Non-pigmented ciliary epithelial cell (primary cell): ENCODE measurements around the gene KCP.
"Not testable (repeated sequence)": the region's sequence is repeated elsewhere in the genome, so short reads cannot be mapped to it uniquely, and the experiment has no call there.

Experiments
- DNase-seq: peaks from one replicate; pipeline ENCODE4 v3.0.0-alpha.2; 2010; ENCODE audit warnings: low read depth

KCP gene

DNA sequence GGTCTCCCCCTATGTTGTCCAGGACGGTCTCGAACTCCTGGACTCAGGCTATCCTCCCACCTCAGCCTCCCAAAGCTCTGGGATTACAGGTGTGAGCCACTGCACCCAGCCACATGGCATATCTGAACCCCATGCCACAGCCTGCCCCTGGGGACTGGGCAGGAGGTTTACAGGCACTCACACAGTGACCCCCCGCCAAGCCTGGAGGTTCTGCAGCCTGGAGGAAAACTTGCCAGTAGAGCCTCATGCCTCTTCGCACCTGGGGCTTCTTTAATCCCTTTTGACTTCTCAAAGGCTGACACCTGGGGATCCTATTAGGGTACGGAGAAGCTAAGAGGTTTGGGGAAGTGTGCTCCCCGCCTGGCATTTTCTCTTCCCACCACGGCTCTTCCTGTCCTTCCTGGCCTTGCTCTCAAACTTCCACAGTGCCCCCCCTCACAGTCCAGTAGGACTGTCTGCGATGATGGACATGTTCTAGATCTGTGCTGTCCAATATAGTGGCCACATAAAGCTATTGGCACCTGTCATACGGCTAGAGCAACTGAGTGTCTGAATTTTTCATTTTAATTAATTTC is 11.4 kb upstream of the KCP start:
- no peak for DNase-seq

DNA sequence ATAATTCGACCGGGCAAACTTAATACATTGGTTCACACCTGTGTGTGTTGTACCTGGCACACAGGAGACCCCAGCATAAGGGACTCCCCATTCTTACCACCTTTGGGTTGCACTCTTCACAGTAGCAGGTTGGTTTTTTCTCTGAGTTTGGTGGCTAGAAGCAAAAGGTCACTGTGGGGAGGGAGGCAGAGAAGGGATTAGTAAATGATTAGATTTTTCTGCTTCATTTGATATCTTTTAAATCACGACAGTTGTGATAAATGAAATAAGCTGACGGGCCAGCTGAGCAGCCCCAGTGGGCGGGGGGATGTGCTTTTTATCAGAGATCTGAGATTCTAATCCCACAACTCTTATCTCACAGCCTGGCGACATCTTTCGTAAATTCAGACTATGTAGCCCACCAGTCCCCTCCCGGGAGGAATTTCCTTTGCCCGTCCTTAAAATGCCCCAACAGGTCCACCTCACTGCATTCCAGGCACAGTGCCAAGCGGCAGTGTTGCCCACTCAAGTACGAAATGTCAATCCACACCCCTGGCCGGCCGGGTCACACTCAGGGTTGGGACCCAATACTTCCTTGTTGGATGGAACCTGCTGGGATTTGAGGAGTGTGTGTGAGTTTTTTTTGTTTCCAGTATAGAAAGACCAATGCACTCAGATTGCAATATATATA is 10.5 kb upstream of the KCP start:
- no peak for DNase-seq

DNA sequence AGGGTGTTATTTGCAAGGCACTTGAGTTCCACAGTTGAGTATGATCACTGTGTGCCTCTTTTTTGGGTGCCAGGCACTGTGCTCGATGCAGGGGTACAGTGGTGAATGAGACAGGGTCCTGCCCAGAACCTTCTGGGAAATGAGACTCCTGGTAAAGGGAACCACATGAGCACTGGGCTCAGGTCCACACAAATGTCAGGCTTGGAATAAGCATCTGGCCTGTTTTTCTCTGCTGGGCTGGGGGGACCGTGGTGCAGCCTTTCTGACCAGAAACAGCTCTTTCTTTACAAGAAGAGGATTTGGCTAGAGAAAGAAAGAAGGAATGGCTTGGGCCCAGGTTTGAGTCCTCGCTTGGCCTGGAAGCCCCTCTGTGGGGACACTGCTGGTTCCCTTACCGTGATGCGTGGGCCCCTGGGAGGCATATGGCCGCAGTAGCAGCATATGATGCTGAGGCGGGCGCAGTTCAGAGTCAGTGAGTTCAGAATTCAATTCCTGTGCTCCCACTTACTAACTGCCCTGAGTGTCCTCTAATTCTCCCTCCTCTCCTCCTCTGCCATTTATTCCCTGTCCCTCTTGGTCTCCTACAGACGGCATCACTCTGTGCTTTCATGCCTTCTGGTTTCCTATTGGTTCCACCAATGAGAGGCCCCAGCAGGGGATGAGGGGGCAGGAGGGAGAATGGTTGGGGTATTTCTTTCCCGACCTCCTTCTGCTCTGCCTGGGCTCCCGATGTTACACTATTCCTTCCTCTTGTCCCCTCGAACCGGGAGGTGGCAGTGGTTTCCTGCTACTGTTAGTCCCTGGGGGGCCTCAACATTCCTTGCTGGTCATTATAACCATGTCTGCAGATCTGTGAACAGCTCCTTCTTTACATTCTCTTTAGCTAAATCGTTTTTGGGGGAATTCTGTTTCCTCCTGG is 9.6 kb upstream of the KCP start:
- no peak for DNase-seq

DNA sequence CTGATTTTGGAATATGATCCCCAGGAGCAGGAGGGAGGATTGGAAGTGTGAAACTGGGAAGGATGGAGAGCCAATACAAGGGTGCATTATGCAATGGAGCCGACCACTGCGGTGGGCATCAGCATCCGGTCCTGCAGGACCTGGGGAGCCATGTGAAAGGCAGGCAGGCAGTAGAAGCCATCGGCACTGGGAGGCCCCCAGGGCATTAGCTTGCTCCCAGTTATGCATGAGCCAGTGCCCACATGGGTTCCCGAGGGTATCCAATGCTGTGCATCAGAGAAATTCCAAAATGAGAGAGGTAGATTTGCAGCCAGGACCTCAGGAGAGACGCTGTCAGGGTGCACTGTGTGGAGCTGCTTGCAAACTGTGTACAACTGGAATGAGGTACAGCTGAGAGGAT is 8.7 kb upstream of the KCP start:
- DNase-seq: no peak

DNA sequence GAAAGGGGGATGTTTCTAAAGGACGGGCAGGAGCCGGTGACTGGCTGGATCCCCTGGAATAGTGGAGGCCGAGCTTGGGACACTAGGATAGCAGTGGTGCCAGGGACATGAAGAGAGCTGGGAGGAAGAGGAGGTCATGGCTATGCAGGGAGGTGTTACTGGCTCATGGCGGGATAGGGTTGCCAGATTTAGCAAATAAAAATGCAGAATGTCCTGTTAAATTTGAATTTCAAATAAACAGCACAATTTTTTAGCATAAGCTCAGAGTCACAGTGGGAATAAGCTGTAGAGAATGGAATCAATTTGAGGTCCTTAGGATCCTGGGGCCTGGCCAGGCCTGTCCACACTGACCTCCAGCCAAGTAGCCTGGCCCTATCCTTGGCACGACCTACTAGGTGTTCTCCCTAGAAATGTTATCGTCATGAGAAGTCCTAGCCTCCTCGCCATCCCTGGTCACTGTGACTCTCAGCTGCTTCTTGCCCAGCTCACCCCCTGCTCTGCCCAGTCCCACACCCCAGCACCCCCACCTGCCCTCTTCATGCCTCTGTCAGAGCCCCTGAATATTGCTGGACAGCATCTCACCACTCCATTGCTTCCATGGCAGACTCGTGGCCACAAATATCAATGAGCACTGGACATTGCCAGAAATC is 7.6 kb upstream of the KCP start:
- no peak for DNase-seq

DNA sequence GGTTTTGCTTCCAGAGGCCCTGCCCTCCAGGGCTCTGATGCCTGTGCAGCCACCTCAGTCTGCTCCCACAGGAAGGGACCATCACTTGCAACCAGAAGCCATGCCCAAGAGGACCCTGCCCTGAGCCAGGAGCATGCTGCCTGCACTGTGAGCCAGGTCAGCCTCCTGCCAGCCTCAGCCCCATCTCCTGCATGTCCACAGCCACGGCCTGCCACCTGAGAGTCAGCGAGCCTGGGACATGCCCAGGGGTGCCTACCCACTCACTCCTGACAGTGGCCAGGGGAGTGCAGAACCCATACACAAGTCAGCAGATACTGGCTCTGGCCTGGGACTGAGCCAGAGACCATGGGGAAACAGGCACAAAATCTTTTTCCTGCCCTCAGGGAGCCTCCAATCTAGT is 6.6 kb upstream of the KCP start:
- no peak for DNase-seq

DNA sequence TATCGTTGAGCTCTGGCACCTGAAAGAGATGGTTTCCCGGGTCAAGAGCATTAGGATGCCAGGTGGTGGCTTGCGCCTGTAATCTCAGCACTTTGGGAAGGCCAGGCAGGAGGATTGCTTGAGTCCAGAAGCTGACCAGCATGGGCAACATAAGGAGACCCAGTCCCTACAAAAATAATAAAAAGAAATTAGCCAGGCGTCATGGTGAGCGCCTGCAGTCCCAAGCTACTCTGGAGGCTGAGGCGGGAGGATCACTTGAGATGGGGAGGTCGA is 6.1 kb upstream of the KCP start:
- DNase-seq: no peak

DNA sequence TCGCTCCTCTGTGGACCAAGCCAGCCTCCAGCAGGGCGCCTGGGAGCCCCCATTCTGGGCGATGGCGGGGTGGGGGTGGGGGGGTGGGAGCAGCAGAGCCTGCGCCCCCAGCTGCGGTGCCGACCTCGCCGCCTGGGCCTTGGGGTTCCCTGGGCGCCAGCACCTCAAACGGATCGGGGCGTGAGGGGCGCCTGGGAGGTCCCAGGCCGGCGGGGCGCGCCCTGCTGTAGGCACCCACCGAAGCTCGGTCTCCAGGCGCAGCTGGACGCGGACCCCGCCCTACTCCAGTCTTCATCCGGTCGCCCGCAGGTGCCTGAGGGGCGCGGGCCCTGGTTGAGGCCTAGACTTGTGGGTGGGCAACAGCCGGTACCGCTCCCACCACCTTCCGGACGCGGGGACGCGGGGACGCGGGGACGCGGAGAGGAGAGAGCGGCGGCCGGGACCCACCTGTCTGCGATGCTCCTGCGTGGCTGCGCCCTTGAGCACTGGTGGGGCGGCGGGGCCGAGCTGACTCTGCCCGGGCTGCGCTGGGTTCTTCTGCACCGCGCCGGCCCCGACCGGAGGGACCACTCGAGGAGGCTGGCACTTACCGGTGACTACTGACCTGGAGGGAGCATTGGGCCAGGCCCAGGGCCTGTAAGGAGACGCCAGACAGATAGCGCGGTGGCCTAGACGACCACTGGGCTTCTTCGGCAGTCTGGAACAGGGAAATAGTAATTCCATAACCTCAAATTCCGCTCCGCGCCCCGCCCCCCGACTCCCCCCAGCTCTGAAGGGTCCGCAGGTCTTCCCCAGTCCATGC is 5.5 kb upstream of the KCP start:
- DNase-seq: no peak

DNA sequence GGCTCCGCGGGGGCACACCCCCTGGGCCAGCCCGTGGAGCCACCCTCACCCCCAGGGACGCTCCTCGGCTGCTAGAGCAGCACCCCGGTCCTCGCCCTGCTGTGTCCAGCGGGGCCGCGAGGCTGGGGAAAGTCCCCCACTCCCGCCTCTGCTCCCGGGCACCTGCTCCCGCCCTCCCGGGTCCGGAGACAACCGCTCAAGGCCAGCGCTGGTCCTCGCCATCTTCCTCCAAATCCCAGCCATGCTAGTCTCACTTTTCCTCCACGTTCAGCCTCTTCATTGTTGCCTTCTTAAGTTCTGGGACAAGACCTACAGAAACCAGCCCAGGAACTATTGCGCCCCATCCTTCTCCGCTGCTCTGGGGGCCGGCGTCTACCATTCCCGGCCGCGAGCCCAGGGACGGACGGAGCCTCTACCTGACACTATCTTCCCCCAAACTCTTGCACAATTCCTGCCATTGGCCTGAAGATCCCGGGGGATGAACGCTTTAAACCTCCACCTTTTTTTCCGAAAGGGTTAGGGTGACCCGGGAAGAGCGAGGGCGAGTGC is 4.8 kb upstream of the KCP start:
- no peak for DNase-seq

DNA sequence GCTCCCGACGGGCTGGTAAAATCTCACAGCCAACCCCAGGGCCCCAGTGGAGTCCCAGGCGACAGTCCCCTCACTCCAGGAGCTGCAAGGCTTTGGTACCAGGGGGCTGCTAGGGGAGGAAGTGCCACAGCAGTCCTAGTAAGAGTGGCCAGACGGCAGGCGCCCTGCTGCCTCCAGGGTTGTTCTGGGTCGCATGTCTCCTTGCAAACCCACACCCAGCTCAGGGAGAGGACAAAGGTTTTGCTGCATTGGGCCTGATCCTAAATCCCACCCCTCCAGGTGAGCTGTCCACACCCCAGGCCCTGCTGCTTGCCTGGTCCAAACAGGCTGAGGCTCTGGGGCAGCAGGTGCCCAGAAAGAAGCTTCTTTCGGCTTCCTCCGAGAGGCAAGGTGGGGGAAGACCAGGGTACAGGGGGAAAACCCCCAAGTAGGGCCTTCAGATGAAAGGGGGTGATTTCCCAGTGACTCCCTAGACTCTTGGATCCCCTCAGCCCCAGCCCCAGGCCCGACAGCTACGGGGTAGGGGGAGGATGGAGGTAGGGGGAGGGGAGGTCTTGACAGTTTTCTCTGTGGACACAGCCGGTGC is 4.2 kb upstream of the KCP start:
- DNase-seq: no peak

DNA sequence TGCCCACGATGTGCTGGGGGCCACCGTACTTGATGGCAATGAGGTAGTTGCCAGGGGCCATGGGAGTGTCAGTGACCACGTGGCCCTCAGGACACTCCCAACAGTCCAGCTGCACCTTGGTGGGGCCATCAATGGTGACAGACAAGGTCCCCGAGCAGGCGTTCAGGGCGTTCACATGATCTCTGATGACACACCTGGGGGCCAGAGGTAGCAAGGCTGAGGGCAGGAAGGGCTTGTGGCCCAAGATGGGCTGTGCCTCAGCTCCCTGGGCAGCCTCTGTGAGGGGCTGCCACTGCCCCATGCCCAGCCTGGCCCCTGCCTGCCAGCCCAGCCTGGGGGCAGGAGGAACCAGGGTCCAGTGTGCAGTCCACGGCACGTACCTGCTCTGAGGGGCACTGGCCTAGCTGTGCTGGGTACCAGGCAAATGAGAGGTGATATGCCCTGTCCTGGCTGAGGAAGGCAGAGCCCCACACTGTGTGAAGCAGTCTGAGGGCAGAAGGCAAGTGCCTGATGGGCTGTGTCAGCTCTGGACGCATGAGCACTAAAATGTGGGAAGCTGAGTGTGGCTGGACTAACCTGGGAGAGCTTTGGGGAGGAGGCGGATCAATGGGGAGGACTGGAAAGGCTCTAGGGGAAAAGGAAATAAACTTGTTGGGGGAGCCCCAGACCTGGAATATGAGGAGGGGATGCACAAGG is 3.5 kb upstream of the KCP start:
- no peak for DNase-seq

DNA sequence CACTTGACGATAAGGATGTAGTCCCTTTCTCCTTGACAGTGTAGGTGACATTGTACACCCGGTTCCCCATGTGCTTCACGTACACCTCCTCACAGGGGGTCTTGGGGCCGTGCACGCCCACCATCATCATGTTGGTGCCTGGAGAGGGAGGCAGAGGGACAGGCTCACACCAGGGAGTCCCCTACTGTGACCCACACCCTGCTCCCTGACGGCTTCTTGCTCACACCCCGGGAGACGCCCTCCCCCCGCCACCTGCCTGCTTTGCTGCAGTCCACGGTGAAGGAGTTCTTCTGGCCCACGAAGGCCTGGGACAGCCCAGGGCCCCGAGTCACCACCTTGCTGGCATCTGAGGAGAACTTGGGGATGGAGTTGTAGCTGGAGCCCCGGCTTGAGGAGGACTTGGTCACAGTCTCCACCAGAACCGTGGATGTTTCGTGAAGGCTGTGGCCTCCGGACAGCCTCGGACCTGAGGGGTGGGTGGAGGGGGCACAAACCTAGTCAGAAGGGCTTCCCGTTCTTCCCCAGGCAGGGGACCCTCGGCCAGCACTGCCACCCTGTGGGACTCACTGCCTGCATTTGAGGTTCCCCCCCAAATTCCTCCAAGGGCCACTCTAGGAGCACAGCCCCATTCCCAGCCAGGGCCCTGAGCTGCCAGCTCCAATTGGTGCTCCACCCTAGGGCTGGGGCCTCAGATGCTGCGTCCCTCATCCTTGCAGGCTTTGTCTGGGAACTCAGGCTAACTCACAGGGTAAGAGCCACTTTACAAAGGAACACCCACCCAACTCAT is 2.4 kb upstream of the KCP start:
- DNase-seq: not testable (repeated sequence)

DNA sequence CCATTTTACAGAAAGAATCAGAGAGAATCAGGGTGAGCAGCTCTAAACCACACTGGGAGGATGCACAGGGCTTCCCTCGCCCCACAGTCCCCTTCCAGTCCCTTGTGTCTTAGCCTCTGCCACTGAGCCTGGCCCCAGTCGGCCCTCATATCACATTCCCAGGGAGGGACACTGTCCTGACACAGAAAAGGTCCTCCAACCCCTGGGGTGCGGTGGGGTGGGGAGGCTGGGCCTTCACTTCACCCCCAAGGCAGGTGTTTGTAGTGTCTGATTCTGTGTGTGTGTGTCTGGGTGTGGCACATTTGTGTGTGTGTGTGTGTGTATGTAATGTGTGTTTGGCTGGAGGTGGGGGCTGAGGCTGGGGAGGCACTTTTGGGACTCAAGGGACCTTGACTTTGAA is 1.8 kb upstream of the KCP start:
- no peak for DNase-seq

DNA sequence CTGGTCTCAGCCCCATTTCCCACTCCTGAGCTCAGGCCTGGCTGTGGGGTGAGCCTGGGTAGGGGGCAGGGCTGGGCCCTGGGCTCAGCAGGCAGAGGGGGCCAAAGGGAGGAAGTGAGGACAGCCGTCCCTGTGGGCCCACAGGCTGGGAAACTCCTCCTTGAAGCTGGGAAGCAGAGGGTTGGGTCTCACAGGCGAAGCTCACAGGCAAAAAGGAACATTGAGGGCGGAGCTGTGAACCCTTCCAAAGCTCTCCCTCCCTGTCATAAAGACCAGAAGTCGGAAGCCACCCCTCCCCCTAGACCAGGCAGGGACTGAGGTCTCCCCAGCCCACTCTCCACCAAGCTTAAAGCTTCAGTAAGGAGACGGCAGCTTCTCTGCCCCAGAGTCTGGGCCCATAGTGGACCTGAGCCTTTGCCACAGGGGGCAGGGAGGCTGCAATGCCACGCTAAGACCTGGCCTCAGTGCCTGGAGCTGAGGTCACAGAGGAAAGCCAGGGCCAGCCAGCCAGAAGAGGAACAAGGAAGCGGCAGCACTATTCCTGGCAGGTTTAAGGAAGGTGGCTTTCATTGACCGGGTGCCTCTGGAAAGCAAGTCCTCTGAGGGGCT is 1.0 kb upstream of the KCP start:
- no peak for DNase-seq

DNA sequence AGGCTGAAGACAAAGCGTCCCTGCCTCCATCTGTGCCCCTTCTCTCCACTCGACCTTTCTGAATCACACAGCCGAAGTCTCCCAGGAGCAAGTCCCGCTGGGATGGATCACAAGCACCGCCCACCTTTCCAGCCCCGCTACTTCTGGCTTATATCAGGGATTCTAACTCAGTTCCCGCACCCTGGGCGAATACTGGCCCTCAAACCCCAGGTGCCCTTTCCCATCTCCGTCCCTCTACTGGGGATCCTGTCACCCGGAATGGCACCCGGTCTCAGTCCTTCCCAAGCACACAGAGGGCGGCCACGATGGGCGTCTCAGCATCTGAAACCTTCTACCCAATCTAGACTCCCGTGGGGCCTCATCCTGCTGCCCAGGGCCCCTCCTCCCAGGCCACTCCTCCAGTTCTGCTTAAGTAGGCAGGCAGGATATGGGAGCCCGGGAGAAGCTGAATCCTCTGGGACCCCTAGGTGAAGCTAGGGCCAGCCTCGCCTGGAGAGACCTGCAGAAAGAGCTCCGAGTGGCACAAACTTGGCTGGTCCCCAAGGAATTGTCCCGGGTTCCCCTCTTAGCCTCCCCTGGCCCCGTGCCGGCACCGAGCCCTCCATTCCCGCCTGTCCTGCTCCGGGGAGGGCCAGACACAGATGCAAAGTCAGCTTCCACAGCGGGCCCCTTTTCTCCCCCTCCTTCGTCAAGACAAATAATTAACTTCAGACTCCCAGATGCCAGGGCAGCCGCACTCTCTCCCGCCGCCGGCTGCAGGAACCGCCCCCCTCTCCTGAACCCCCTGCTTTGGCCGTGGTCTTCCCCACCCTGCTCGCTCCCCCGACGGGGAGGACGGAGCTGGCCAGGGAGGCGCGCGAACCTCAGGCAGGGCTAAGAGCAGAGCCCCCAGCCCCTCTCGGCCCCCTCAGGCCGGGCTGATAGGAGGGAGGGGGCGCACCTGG is 612 bp downstream of the KCP start:
- DNase-seq: no peak

DNA sequence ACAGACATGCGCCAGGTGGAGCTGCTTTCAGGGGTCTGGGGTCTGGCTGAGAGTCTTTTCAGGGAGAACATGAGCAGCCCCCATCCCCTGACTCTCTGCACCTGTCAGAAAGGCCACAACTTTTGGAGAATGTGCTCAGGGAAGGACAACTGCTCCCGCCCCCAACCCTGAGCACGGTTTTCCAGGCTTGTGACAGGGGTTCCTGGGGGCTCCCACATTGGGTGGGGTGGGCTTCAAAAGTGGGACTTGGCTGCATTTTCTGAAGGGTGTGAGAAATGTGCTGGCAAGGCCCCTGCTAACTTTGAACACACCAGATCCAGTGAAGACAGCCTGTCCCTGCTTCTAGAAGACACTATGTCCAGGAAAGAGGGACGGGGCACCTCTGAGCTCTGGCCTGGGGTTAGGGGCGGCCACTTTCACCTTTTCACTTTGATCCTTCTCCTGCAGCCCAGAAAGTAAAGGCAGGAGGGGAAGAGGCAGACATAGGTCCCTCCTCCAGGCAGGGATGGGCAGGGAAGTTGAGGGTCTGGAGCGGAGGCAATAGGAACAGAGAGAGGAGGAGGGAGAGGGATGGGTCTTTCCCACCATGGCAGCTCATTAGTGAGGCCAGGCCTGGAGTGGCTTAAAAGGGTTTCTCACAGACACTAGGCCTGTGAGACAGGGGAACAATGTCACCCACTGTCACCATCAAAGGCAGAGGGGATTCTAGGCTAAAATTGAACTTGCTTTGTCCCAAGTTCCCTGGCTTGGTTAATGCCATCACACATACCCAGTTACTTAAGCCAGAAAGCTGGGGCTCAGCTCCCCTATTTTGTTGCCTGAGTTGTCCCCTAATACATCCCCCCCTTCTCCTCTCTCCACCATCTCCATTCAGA is 1.5 kb downstream of the KCP start:
- DNase-seq: no peak

DNA sequence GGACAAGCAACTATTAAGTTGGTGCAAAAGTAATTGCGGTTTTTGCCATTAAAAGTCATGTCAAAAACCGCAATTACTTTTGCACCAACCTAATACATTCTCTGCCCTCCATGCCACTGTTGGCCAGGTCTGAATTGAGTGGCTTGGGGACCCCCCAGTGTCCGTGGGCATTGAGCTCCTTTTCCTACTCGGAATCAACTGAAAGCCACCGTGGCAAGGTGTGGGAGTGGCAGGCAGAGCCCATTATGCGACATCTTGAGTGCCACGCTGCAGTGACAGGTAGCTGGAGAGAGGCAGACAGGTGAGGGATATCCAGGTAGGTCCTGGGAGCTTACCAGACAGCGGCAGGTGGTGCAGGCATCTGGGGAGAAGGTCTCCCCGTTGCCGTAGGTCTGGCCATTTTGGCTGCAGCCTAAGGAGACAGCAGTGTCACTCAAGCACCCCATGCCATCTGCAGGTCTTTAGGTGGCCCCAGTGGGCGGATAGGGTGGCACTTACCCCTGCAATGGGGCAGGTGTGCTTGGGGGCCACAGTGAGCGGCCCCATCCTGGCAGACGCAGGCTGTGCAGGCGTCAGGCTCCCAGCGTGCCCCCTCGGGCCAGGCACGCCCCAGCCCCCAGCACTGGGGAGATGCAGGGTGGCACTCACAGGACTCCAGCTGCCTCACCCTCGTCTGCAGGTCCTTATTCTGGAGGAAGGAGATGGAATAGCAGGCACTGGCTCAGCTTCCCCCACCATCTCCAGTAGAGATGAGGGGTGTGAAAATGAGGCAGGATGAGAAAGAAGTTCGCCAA is 3.5 kb downstream of the KCP start:
- DNase-seq: no peak
